Astrocyte of the spinal cord (primary cell): ENCODE data around the gene PDYN.

Experiments used
- DNase-seq: peaks from one replicate; pipeline ENCODE4 v3.0.0; 2011; ENCODE audit warnings: low read depth, low spot score
- H3K4me3 ChIP-seq: 2 replicates; pipeline ENCODE4 v1.5.1; 2011; ENCODE audit warnings: low read depth, mild to moderate bottlenecking, low read length, moderate library complexity
- in situ Hi-C: cut with HindIII; loops from 2 replicates; pipeline ENCODE4 v1.10.0; 2017; ENCODE audit warnings: low sequenced_read_pairs
- TF ChIP-seq, protein P1 (sequence below): IDR thresholded peaks from 2 replicates; pipeline ENCODE4 v1.5.1; 2012; ENCODE audit warnings: low read depth, mild to moderate bottlenecking, low read length, inconsistent platforms

PDYN gene

DNA sequence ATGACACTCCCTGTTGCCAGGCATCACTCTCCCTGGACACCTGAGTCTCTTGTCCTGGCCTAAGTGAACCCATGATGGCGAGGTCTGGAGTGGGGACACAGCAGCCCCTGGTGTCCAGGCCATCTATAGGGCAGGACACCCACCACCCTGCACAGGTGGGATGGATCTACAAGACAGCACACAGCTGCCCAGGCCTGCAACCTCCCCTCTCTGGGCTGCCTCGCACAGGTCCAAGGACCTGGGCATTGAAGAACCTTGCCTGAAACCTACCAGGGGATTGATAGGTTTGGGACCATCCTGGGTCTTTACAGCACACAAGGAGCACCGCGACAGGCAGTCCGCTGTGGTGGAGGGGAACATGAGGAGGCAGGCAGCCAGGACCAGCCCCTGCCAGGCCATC, 11.2 kb downstream of the PDYN start:
- in situ Hi-C loops, result no loop called here
- DNase-seq, result no peak
- no peak overlapping the region for H3K4me3 ChIP-seq
- TF ChIP-seq, protein P1, sequence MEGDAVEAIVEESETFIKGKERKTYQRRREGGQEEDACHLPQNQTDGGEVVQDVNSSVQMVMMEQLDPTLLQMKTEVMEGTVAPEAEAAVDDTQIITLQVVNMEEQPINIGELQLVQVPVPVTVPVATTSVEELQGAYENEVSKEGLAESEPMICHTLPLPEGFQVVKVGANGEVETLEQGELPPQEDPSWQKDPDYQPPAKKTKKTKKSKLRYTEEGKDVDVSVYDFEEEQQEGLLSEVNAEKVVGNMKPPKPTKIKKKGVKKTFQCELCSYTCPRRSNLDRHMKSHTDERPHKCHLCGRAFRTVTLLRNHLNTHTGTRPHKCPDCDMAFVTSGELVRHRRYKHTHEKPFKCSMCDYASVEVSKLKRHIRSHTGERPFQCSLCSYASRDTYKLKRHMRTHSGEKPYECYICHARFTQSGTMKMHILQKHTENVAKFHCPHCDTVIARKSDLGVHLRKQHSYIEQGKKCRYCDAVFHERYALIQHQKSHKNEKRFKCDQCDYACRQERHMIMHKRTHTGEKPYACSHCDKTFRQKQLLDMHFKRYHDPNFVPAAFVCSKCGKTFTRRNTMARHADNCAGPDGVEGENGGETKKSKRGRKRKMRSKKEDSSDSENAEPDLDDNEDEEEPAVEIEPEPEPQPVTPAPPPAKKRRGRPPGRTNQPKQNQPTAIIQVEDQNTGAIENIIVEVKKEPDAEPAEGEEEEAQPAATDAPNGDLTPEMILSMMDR, result no peak

DNA sequence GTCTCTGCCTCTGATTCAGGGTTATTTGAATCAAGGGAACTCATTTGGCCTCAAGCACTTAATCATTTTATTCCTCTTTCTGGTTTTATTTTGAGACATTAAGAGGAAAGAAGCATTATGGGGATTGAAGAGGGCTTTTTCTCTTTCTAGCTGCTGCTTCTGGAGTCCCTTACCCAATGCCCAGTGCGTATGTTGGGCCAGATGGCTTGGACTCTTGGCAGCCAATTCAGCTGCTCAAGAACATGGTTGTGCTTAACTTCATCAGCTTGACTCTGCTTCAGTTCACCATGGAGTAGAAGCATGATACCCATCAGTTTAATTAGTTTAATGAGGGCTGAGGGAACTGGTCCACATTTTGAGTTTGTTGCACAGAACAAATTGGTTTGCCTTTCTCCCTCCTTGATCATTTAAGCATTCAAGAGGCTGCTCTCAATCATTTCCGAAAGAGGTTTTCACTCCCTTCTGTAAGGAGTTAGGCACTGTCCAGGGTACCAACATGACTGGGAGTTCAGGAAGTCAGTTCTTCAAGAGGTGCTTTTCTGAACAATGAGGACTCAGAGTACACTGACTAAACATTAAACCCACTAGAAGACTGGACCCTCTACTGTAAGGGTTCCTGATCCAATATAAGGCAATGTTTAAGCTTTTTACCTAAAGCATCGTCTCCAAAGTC, 14.6 kb downstream of the PDYN start:
- TF ChIP-seq, protein P1, result no peak
- no peak for DNase-seq
- H3K4me3 ChIP-seq, result no peak overlapping the region
- in situ Hi-C loops, result no loop called here

DNA sequence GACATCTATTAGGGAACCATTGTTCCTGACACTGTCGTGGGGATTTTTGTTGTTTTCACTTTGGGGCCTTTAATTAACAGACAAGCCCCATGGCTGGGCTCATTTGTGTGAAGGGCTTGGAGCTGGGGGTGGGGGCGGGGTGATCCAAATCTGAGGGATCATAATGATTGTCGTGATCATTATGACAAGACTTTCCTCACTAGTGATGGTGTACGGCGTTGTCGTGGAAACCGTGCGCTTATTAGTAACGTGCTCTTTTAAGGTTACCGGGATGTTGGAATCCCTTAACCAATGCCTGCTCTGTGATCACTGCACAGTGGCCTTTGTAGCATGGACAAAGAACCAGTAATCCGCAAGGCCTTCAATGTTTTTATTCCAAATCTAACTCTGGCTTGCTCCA, 18.6 kb downstream of the PDYN start:
- TF ChIP-seq, protein P1, result no peak
- no peak overlapping the region for H3K4me3 ChIP-seq
- no peak for DNase-seq
- in situ Hi-C loops, result no loop called here

DNA sequence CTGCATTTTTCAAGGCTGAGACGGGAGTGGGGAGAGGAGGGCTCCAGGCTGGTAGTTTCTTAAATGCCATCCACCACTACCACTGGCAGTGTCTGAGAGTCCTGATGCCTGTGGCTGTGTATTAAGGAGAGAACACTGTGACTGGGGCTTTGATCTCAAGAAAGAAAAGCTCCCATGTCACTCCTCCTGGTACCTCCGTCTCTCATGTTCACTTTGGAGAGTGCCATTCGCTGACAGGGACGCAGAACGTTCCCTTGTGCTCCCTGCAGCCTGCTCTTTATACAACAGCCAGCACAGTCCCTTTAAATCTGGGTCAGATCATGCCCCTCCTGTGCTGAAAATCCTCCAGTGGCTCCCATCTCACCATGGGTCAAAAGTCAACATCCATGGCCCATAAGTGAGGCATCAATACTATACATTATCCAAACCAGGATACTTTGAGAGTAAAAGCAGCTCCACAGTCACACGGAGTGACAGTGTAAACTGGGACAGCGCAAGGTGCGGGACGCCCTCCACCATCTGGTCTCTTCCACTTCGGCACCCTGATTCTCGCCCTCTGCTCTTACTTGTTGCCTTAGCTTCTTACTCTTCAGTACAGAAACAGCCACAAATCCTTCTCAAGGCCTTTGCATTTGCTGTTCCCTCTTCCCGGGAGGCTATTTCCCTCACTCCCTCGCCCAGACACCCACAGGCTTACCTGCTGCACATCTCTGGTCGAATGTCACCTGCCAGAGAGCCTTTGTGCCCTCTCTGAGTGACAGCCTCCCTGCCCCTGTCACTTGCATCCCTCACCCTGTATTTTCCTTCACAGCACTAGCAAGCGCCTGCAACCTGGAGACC, 20.0 kb downstream of the PDYN start:
- TF ChIP-seq, protein P1, result no peak
- DNase-seq, result no peak
- H3K4me3 ChIP-seq, result no peak overlapping the region
- in situ Hi-C loops, result no loop called here

DNA sequence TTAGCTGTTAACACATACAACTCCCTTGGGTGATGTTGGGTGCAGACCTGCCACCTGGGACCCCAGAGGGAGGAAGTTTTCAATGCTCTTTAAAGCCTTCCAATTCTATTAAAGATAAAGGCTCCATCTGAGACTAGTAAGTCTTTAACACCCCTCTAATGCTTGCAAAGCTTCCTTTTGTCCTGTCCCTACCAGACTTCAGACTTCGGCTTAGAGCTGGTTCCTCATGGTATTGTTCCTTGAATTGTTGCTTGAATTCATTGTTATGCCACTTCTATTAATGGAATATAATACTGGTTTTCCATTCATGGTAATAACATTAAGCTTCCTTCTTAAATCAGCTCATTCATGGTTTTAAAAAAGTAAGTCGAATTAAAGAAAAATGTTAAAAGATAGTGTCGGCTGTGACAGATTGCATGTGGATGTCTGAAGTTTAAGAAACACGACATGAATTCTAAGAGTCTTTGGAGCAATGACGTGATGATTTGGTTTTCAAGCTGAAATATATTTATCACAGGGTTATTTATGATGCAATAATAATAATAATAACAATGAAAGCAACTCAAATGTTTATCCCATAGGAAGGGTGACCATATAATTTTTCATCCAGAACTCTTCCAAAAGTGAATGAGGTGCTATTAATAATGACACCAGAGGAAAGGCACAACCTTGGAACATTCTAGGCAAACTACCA, 21.8 kb downstream of the PDYN start:
- in situ Hi-C loops, result no loop called here
- H3K4me3 ChIP-seq, result no peak overlapping the region
- DNase-seq, result no peak
- TF ChIP-seq, protein P1, result no peak

DNA sequence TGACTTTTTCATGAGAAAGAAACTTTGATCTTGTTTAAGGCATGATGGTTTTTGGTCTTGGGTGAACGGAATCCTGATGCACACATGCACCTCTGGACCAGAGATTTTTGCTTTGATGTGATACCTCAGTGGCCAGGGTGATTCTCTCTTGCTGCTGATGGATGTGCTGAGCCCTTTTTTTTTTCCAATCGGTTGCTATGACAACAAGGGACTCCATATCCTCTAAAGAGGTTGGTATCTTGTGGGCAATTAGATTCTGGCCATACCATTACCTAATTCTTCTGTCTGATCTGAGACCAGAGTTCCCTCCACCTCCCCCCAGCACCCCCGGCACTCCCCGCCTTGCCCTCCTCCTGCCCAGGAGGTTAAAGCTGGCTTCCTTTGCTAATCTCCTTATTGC, 24.9 kb downstream of the PDYN start:
- H3K4me3 ChIP-seq, result no peak overlapping the region
- in situ Hi-C loops, result no loop called here
- TF ChIP-seq, protein P1, result no peak
- DNase-seq, result no peak
